GM19452 (cell line): ENCODE results near the gene ACTG2.

ENCODE experiments used
- ATAC-seq: cut with Tn5 transposase; IDR thresholded peaks from one replicate; pipeline ENCODE4 v1.9.1; 2021; ENCODE audit not compliant: unreplicated experiment

The ACTG2 gene

DNA sequence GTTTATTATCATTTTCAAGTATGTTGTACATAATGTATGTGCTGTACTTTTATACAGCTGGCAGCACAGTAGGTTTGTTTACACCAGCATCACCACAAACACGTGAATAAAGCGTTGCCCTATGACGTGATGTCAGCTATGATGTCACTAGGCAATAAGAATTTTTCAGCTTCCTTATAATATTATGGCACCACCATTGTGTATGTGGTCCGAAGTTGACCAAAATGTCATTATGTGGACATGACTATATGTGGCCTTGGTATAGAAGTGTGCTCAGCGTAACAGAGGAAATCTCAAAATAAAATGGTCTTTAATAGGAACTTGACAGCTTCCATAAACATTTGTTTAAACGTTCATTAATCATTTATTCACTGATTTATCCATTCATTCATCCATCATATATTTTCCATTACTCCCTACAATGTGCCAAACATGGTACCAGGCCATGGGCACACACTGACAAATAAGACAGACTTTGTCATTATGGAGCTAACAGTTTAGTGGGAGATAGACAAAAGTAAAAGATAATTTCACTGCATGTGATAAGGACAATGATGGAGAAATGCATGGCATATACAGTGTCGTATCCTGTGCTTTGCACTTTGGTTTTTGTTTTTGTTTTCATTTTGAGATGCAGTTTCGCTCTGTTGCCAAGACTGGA is 18.9 kb downstream of the ACTG2 start:
- no peak for ATAC-seq

DNA sequence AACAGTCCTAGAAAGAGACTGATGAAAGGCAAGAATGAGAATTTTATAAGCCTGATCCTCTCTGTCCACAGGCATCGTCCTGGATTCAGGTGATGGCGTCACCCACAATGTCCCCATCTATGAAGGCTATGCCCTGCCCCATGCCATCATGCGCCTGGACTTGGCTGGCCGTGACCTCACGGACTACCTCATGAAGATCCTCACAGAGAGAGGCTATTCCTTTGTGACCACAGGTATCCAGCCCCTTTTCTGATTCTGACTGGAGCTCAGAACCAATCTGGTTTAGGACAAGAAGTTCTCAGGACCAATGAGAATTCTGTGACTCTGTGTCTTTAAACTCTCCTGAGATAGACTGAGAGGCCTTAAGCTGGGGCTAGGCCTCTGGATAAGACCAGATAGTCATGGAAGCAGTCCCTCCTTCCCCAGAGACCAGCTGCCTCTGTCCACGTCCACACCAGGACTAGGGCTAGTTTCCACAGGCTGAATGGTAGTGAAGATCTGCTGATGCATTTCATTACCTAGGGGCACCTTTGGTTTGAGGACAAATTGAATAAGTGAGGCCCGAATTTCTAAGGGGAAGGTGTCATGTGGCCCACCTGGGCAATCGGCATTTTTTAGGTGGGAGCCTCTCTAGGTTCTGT is 20.7 kb downstream of the ACTG2 start:
- ATAC-seq = no peak

GRCh38 chr2:73914667-73915066 is 21.9 kb downstream of the ACTG2 start:
- ATAC-seq = no peak

DNA sequence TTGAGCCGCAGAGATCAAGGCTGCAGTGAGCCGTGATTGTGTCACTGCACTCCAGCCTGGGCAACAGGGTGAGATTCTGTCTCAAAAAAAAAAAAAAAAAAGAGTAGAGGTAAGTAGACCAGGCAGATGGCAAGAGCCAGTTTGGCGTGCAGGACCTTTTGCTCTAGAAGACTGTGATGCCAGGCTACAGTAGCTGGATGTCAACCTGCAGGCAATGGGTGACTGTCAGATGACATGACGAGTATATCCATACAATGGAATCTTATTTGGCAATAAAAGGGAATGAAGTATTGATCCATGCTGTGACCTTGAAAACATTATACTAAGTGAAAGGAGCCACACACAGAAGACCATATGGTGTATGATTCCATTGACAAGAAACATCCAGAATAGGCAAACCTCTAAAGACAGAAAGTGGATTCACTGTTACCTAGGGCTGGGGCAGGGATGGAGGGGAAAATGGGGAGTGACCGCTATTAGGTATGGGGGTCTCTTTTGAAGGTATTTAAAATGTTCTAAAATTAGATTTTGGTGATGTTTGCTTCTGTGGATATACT is 22.7 kb downstream of the ACTG2 start:
- no peak for ATAC-seq

DNA sequence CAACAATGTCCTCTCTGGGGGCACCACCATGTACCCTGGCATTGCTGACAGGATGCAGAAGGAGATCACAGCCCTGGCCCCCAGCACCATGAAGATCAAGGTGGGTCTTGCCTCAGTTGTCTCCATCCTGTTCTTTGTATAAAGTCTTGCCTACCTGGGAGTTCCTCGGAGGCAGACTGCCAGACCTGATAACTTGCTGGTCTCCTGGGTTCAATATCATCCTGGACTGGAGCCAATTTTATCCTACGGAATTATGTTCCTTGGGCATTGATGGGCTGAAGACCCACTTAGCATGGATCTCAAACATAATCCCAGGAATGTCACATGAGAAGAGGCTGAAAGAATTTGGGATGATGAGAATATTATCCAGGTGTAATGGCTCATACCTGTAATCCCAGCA is 23.9 kb downstream of the ACTG2 start:
- no peak for ATAC-seq

GRCh38 chr2:73917296-73917695 is 24.5 kb downstream of the ACTG2 start:
- no peak for ATAC-seq

DNA sequence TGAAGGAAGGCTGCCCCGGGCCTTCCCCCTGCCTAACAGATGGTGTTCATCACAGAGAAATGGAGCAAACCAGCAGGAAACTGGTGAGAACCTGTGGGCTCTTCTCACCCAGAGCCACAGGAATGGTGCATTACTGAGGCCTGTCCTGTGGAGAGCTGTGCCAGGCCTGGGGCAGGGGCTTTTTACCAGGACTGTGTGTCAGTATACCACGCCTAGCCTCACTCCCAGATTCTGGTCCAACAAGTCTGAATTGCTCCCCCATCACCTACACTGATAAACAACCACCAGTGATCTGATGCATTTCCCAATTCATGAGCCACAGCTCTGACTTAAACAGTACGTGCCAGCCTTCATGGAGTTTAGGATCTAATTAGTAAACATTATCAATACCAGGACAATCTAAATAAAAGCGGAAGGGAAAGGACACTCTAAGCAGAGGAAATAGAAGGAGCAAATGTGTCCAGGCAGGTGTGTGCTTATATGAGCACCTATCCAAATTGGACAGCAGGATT is 24.9 kb downstream of the ACTG2 start:
- no peak for ATAC-seq

DNA sequence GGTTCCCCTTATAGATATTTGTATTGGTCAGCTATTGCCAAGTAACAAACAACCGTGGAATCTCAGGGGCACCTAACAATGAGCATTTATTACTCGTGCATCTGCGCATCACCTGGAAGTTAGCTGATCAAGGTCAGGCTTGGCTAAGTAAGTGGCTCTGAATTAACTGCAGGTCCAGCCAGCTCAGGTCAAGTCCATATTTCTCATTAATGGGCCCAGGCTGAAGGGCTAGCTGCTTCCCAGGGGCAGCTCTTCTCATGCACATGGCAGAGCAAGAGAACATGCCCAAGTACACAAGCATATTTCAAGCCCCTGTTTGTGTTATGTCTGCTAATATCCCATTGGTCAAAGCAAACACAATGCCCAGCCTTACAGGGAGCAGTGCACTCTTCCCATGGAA is 26.0 kb downstream of the ACTG2 start:
- ATAC-seq = no peak

GRCh38 chr2:73919596-73920228 is 26.9 kb downstream of the ACTG2 start:
- ATAC-seq = no peak

- ATAC-seq = no peak
These were observed 28.1 kb downstream of the ACTG2 start for GRCh38 chr2:73920577-73921545.

- no peak for ATAC-seq
These were observed 28.8 kb downstream of the ACTG2 start for GRCh38 chr2:73921581-73921980.

GRCh38 chr2:73922681-73923080 is 29.9 kb downstream of the ACTG2 start:
- ATAC-seq = no peak

- no peak for ATAC-seq
These were observed 32.4 kb downstream of the ACTG2 start for GRCh38 chr2:73925033-73925704.

DNA sequence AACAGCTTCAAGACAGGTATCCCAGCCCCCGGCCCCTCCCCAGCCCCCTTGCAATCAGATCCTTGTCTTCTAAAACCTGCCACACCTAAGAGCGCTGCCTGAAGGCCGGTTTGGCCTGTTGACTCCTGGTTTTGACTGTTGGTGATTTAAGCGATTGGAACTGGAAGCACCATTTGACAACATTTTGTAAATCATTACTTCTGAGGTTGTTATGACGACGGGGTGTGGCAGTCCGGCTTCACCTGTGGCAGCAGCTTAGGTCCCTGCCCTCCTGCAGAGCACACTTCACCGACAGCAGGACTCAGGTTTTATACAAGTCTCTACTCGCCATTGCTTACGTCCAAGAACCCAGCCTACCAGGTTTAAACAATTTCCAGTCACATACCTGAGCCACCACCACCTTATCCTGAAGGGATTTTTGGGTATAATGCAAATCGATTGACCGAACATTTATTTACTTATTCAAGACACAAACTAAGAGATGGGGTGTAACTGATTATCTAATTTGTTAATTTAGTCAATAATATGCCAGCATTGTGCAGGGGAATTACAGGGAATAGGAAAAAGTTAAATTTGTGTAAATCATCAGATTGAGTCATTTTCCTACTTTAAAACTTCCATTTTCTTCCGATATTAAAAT is 33.2 kb downstream of the ACTG2 start:
- no peak for ATAC-seq

- ATAC-seq = peak; percentile 99
These were observed 33.9 kb downstream of the ACTG2 start, which contains the start of gene DGUOK for GRCh38 chr2:73926493-73927327. TSS of gene DGUOK (plus strand) at chr2:73926880. CDS start at chr2:73926911, 31 bp downstream.

GRCh38 chr2:73927344-73927743 is 34.5 kb downstream of the ACTG2 start:
- no peak for ATAC-seq

DNA sequence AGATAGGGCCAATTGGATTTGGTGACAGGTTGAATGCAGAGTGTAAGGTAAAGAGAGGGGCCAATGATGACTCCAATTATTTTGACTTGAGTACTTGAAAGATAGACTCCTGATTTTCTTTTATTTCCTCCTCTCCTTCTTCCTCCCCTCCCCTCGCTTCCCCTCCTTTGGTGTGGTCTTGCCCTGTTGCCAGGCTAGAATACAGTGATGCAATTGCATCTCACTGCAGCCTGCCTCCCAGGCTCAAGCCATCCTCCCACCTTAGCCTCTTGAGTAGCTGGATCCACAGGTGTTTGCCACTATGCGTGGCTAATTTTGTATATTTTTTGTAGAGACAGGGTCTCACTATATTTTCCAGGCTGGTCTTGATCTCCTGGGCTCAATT is 36.1 kb downstream of the ACTG2 start:
- ATAC-seq = no peak

DNA sequence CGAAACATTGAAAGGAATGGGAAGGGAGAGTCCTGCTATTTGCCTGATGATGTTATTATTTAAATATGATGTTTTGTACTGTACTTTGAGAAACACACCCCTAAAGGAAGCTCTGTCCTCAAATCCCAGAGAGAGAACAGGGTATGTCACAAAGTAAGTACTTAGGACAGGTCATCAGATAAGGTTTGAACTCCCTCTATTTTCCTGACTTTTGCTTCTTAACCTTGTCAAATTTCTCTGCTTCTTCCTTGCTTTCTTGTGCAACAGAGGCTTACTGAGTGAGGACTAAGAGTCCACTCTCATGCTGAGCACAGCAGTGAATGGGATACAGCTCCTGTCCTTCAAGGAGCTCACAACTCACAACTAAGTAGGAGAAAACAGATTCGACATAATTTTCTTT is 37.6 kb downstream of the ACTG2 start:
- no peak for ATAC-seq
